IMR-90 (cell line): ENCODE data around the gene RCAN2. TPM values are rescaled to one million over a fixed set of nuclear protein-coding genes. Genes with fewer than 3 reads are reported as not detected.

Experiments used
- ATAC-seq: fragments of 200-7000 bp; cut with Tn5 transposase; 2 replicates; pipeline ENCODE4 v1.9.1; 2020; ENCODE audit warnings: low read depth, mild to moderate bottlenecking, moderate library complexity
- BruUV-seq: library from RNA; stranded (reverse); fragments of 400-500 nt; replicated peaks from 2 replicates; lab custom pipeline; 2021; lab: Mats Ljungman, UMichigan
- CTCF ChIA-PET: fragments of 300-600 bp; formaldehyde crosslinking; extraction: SDS; loops from one replicate; lab custom pipeline; 2021; ENCODE audit warnings: antibody characterized with exemption; lab: Yijun Ruan, JAX
- POLR2A ChIA-PET: fragments of 300-600 bp; sonication (Branson Sonifier 250); formaldehyde crosslinking; loops from one replicate; lab custom pipeline; 2022; ENCODE audit warnings: antibody characterized with exemption; ENCODE audit not compliant: unreplicated experiment; lab: Charles Lee
- DNase-seq: peaks from one replicate; pipeline ENCODE4 v3.0.0; 2013
- H2AFZ ChIP-seq: replicated peaks from 2 replicates; pipeline ENCODE3; 2013; ENCODE audit warnings: low read length, mild to moderate bottlenecking; ENCODE audit not compliant: poor library complexity
- H2AK5ac ChIP-seq: 2 replicates; pipeline ENCODE4 v1.6.1; 2013; ENCODE audit warnings: low read depth, low read length, inconsistent platforms
- H2AK9ac ChIP-seq: replicated peaks from 2 replicates; pipeline ENCODE3; 2013; ENCODE audit warnings: mild to moderate bottlenecking, low read depth, low read length, moderate library complexity; ENCODE audit not compliant: poor library complexity
- H2BK120ac ChIP-seq: 2 replicates; pipeline ENCODE4 v1.6.1; 2013; ENCODE audit warnings: low read depth, low read length, inconsistent platforms
- H2BK15ac ChIP-seq: 3 replicates; pipeline ENCODE4 v1.6.1; 2013; ENCODE audit warnings: low read depth, low read length, inconsistent platforms
- H2BK20ac ChIP-seq: 2 replicates; pipeline ENCODE4 v1.6.1; 2013; ENCODE audit warnings: low read depth, mild to moderate bottlenecking, inconsistent platforms, low read length, moderate library complexity
- H2BK5ac ChIP-seq: 2 replicates; pipeline ENCODE4 v1.6.1; 2013; ENCODE audit warnings: mild to moderate bottlenecking, low read depth, low read length, inconsistent platforms; ENCODE audit not compliant: poor library complexity, severe bottlenecking
- H3K14ac ChIP-seq: replicated peaks from 2 replicates; pipeline ENCODE4 v1.6.1; 2013; ENCODE audit warnings: low read depth, low read length, inconsistent platforms
- H3K18ac ChIP-seq: 2 replicates; pipeline ENCODE4 v1.6.1; 2013; ENCODE audit warnings: low read depth, low read length, control low read depth
- H3K23ac ChIP-seq: 2 replicates; pipeline ENCODE4 v1.6.1; 2013; ENCODE audit warnings: low read depth, low read length, inconsistent platforms
- H3K27ac ChIP-seq: 2 replicates; pipeline ENCODE4 v1.5.1; 2013; ENCODE audit warnings: mild to moderate bottlenecking, control low read depth, low read length; ENCODE audit not compliant: insufficient read depth
- H3K27me3 ChIP-seq: 2 replicates; pipeline ENCODE4 v1.6.1; 2013; ENCODE audit warnings: low read length; ENCODE audit not compliant: control insufficient read depth, insufficient read depth
- H3K36me3 ChIP-seq: 2 replicates; pipeline ENCODE4 v1.6.1; 2013; ENCODE audit warnings: low read length, mixed read lengths; ENCODE audit not compliant: control insufficient read depth, insufficient read depth
- H3K4ac ChIP-seq: 2 replicates; pipeline ENCODE4 v1.6.1; 2013; ENCODE audit warnings: low read depth, low read length, inconsistent platforms
- H3K4me1 ChIP-seq: 2 replicates; pipeline ENCODE4 v1.6.1; 2013; ENCODE audit warnings: low read length, mixed read lengths; ENCODE audit not compliant: control insufficient read depth, insufficient read depth
- H3K4me2 ChIP-seq: 2 replicates; pipeline ENCODE4 v1.6.1; 2013; ENCODE audit warnings: low read depth, mild to moderate bottlenecking, control low read depth, low read length, moderate library complexity
- H3K4me3 ChIP-seq: 2 replicates; pipeline ENCODE4 v1.5.1; 2013; ENCODE audit warnings: low read depth, mild to moderate bottlenecking, control low read depth, low read length, moderate library complexity; ENCODE audit not compliant: insufficient read depth
- H3K56ac ChIP-seq: 2 replicates; pipeline ENCODE4 v1.6.1; 2013; ENCODE audit warnings: low read length, inconsistent platforms; ENCODE audit not compliant: insufficient read depth; ENCODE audit errors: extremely low read depth
- H3K79me1 ChIP-seq, 2 experiments: 2 replicates each; pipeline ENCODE4 v1.6.1; 2013; ENCODE audit warnings: low read length in 2 of 2, inconsistent platforms in 1 of 2, low read depth in 1 of 2
- H3K9ac ChIP-seq: 2 replicates; pipeline ENCODE4 v1.6.1; 2013; ENCODE audit warnings: low read depth, low read length, control low read depth
- H3K9me1 ChIP-seq: 2 replicates; pipeline ENCODE4 v1.6.1; 2013; ENCODE audit warnings: low read length, inconsistent platforms; ENCODE audit not compliant: insufficient read depth
- H3K9me3 ChIP-seq: 2 replicates; pipeline ENCODE4 v1.6.1; 2013; ENCODE audit warnings: low read length; ENCODE audit not compliant: control insufficient read depth, insufficient read depth
- H4K20me1 ChIP-seq: 2 replicates; pipeline ENCODE4 v1.6.1; 2013; ENCODE audit warnings: low read length, inconsistent platforms; ENCODE audit not compliant: insufficient read depth
- H4K5ac ChIP-seq: 2 replicates; pipeline ENCODE4 v1.6.1; 2013; ENCODE audit warnings: mild to moderate bottlenecking, low read depth, low read length, control low read depth
- H4K8ac ChIP-seq, 2 experiments: 2 replicates each; pipeline ENCODE4 v1.6.1; 2013; ENCODE audit warnings: low read depth in 2 of 2, low read length in 2 of 2, control low read depth in 1 of 2, inconsistent platforms in 1 of 2
- H4K91ac ChIP-seq: 2 replicates; pipeline ENCODE4 v1.6.1; 2013; ENCODE audit warnings: low read depth, low read length, inconsistent platforms; ENCODE audit not compliant: insufficient read depth
- BHLHE40 ChIP-seq: fragments of 150-350 bp; IDR thresholded peaks from 2 replicates; pipeline ENCODE4 v1.6.1; 2016; ENCODE audit warnings: mild to moderate bottlenecking, low read depth, low read length
- CEBPB ChIP-seq: IDR thresholded peaks from 2 replicates; pipeline ENCODE4 v1.6.1; 2012; ENCODE audit warnings: low read depth, low read length, improper control_type of control experiment
- CHD1 ChIP-seq: IDR thresholded peaks from 2 replicates; pipeline ENCODE4 v1.6.1; 2012; ENCODE audit warnings: low read depth, low read length, improper control_type of control experiment
- FOS ChIP-seq: fragments of 150-350 bp; IDR thresholded peaks from 2 replicates; pipeline ENCODE4 v1.6.1; 2016; ENCODE audit warnings: low read depth, low read length
- MAFK ChIP-seq: IDR thresholded peaks from 2 replicates; pipeline ENCODE4 v1.6.1; 2012; ENCODE audit warnings: low read depth, low read length, improper control_type of control experiment
- MAZ ChIP-seq: IDR thresholded peaks from 2 replicates; pipeline ENCODE4 v1.6.1; 2012; ENCODE audit warnings: low read depth, mild to moderate bottlenecking, low read length, improper control_type of control experiment, moderate library complexity, borderline replicate concordance
- MXI1 ChIP-seq: IDR thresholded peaks from 2 replicates; pipeline ENCODE4 v1.6.1; 2012; ENCODE audit warnings: low read depth, mild to moderate bottlenecking, low read length, moderate library complexity, borderline replicate concordance
- NFE2L2 ChIP-seq: fragments of 150-350 bp; IDR thresholded peaks from 2 replicates; pipeline ENCODE4 v1.6.1; 2016; ENCODE audit warnings: low read depth, mild to moderate bottlenecking, low read length
- POLR2A ChIP-seq: IDR thresholded peaks from 2 replicates; pipeline ENCODE4 v1.6.1; 2012; ENCODE audit warnings: mild to moderate bottlenecking, low read depth, low read length
- RAD21 ChIP-seq: IDR thresholded peaks from 2 replicates; pipeline ENCODE4 v1.6.1; 2012; ENCODE audit warnings: low read length, improper control_type of control experiment
- RCOR1 ChIP-seq: IDR thresholded peaks from 2 replicates; pipeline ENCODE4 v1.6.1; 2012; ENCODE audit warnings: mild to moderate bottlenecking, low read length, improper control_type of control experiment; ENCODE audit not compliant: insufficient replicate concordance
- RFX5 ChIP-seq: IDR thresholded peaks from 2 replicates; pipeline ENCODE4 v1.8.0; 2012; ENCODE audit warnings: low read depth, mild to moderate bottlenecking, low read length, moderate library complexity
- SMC3 ChIP-seq: fragments of 150-350 bp; IDR thresholded peaks from 2 replicates; pipeline ENCODE4 v1.6.1; 2016; ENCODE audit warnings: low read depth, mild to moderate bottlenecking, antibody characterized with exemption, low read length, moderate library complexity
- WGBS, 2 experiments: methylation state at CpG; one replicate each; pipeline versions ENCODE4 v1.1.5 to v1.1.7; 2013; ENCODE audit warnings: missing lambda C conversion rate in 2 of 2; ENCODE audit not compliant: insufficient read length in 1 of 2; ENCODE audit errors: extremely low coverage in 2 of 2; 5-methylcytosine and 5-hydroxymethylcytosine counted together
- dilution Hi-C: fragments of 300-500 bp; cut with HindIII; formaldehyde crosslinking; loops from one replicate; pipeline ENCODE4 v1.14.3; 2018; ENCODE audit warnings: low sequenced_read_pairs; ENCODE audit not compliant: unreplicated experiment
- in situ Hi-C: fragments of 300-500 bp; cut with MboI; formaldehyde crosslinking; loops from 3 replicates; pipeline ENCODE4 v1.14.3; 2019; ENCODE audit warnings: low sequenced_read_pairs, inconsistent platforms, mixed read lengths
- intact Hi-C: fragments of 100-400 bp; cut with micrococcal nuclease; formaldehyde crosslinking; loops from 2 replicates; pipeline ENCODE4 v1.10.0; 2022
- polyA plus RNA-seq, 3 experiments: library from polyadenylated mRNA; depleted of rRNA; stranded (reverse); fragments of >200 nt; gene quantifications; 2 replicates each; pipeline ENCODE4 v1.2.3, GENCODE V29; 2012; ENCODE audit warnings: low replicate concordance in 1 of 3
- total RNA-seq: library from RNA; depleted of rRNA; stranded (reverse); fragments of >200 nt; gene quantifications from 2 replicates; pipeline ENCODE4 v1.2.3, GENCODE V29; 2012
- TF ChIP-seq, protein P1 (sequence below): conservative IDR thresholded peaks from 2 replicates; pipeline ENCODE4 v1.5.1; 2012; ENCODE audit warnings: mild to moderate bottlenecking, low read depth, low read length, improper control_type of control experiment
- TF ChIP-seq, protein P2 (sequence below): fragments of 150-350 bp; IDR thresholded peaks from 2 replicates; pipeline ENCODE4 v1.6.1; 2016; ENCODE audit warnings: low read depth, mild to moderate bottlenecking, low read length, moderate library complexity, borderline replicate concordance
- TF ChIP-seq, protein P3 (sequence below): fragments of 150-350 bp; IDR thresholded peaks from 2 replicates; pipeline ENCODE4 v1.6.1; 2017; ENCODE audit warnings: mild to moderate bottlenecking, antibody characterized with exemption, low read length, low read depth

Gene RCAN2
- total and polyA plus RNA-seq, 2 of the 4 experiments (the other 2 are of a cell fraction), result 1.3 to 1.8 TPM

DNA sequence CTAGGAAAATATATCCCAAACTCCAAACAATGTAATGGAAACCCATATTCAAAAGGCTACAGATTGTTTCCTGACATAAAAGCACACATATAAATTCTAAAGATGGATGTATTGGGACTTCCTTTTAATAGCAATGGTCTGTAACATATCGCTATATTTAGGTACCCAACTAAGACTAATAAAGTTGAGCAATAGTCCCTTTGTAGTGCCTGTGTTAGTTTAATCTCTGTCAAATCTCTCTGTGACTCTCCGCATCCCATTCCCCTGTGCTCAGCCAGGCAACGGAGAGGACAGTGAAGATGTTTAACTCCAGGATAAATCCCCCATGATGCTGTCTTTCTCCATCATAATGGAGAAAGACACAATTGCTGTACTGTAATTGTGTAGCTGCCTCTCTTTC, 19.0 kb downstream of the RCAN2 start:
- Histone ChIP-seq H2BK20ac (no peak overlapping the region), H3K4me3 (no peak overlapping the region), H3K9ac (no peak overlapping the region), H3K18ac (no peak overlapping the region), H3K56ac (no peak overlapping the region), H2BK120ac (no peak overlapping the region), H4K5ac (no peak overlapping the region), H4K20me1 (no peaks in the 10 kb centered on the region), H3K4me2 (no peak overlapping the region), H2BK15ac (no peak overlapping the region), H3K14ac (no peak overlapping the region), H4K8ac (no peak overlapping the region), H4K91ac (no peak overlapping the region), H3K9me1 (no peaks in the 10 kb centered on the region), H3K27ac (no peak overlapping the region), H3K9me3 (no peaks in the 10 kb centered on the region), H2AFZ (no peak overlapping the region), H3K36me3 (no peaks in the 10 kb centered on the region), H2AK9ac (no peak overlapping the region), H2BK5ac (no peak overlapping the region), H3K27me3 (no peaks in the 10 kb centered on the region), H3K79me1 (no peaks in the 10 kb centered on the region), H3K4ac (no peak overlapping the region), H3K23ac (no peak overlapping the region), H3K4me1 (no peaks in the 10 kb centered on the region), H2AK5ac (no peak overlapping the region)
- intact Hi-C loops (no loop called here), in situ Hi-C loops (no loop called here), dilution Hi-C loops (no loop called here)
- no CpG with 5 or more reads among the region's 3 CpGs for WGBS, 2 experiments
- DNase-seq (no peak), ATAC-seq (no peak)
- CTCF ChIA-PET, result no interaction called here
- no TSS peak for BruUV-seq
- TF ChIP-seq RAD21, result no peak
- TF ChIP-seq, protein P1, sequence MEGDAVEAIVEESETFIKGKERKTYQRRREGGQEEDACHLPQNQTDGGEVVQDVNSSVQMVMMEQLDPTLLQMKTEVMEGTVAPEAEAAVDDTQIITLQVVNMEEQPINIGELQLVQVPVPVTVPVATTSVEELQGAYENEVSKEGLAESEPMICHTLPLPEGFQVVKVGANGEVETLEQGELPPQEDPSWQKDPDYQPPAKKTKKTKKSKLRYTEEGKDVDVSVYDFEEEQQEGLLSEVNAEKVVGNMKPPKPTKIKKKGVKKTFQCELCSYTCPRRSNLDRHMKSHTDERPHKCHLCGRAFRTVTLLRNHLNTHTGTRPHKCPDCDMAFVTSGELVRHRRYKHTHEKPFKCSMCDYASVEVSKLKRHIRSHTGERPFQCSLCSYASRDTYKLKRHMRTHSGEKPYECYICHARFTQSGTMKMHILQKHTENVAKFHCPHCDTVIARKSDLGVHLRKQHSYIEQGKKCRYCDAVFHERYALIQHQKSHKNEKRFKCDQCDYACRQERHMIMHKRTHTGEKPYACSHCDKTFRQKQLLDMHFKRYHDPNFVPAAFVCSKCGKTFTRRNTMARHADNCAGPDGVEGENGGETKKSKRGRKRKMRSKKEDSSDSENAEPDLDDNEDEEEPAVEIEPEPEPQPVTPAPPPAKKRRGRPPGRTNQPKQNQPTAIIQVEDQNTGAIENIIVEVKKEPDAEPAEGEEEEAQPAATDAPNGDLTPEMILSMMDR, result no peak
- no peak for TF ChIP-seq SMC3
- TF ChIP-seq, protein P2, sequence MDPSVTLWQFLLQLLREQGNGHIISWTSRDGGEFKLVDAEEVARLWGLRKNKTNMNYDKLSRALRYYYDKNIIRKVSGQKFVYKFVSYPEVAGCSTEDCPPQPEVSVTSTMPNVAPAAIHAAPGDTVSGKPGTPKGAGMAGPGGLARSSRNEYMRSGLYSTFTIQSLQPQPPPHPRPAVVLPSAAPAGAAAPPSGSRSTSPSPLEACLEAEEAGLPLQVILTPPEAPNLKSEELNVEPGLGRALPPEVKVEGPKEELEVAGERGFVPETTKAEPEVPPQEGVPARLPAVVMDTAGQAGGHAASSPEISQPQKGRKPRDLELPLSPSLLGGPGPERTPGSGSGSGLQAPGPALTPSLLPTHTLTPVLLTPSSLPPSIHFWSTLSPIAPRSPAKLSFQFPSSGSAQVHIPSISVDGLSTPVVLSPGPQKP, result no peak
- no peak for TF ChIP-seq POLR2A
- TF ChIP-seq FOS, result no peak
- no peak for TF ChIP-seq RCOR1
- TF ChIP-seq CHD1, result no peak
- TF ChIP-seq NFE2L2, result no peak
- no peak for TF ChIP-seq CEBPB
- TF ChIP-seq RFX5, result no peak
- no peak for TF ChIP-seq MAFK
- TF ChIP-seq BHLHE40, result no peak
- TF ChIP-seq MAZ, result no peak
- TF ChIP-seq, protein P3, sequence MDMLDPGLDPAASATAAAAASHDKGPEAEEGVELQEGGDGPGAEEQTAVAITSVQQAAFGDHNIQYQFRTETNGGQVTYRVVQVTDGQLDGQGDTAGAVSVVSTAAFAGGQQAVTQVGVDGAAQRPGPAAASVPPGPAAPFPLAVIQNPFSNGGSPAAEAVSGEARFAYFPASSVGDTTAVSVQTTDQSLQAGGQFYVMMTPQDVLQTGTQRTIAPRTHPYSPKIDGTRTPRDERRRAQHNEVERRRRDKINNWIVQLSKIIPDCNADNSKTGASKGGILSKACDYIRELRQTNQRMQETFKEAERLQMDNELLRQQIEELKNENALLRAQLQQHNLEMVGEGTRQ, result no peak
- no peak for TF ChIP-seq MXI1
- POLR2A ChIA-PET, result no interaction called here
